HG03135 (cell line): ENCODE data around the gene FMO1.
"Not testable (repeated sequence)": the region's sequence is repeated elsewhere in the genome, so short reads cannot be mapped to it uniquely, and the experiment has no call there.

ENCODE experiments used
- ATAC-seq: cut with Tn5 transposase; IDR thresholded peaks from one replicate; pipeline ENCODE4 v1.9.1; 2021; ENCODE audit warnings: mild to moderate bottlenecking, moderate library complexity; ENCODE audit not compliant: unreplicated experiment

Gene FMO1

GRCh38 chr1:171231326-171231725 is 17.0 kb upstream of the FMO1 start:
- ATAC-seq, result no peak

- ATAC-seq, result no peak
Measured at GRCh38 chr1:171233183-171233582, 15.1 kb upstream of the FMO1 start.

- not testable (repeated sequence) for ATAC-seq
Measured at GRCh38 chr1:171236231-171236630, 12.1 kb upstream of the FMO1 start.

- no peak for ATAC-seq
Measured at GRCh38 chr1:171243878-171244277, 4.4 kb upstream of the FMO1 start.

DNA sequence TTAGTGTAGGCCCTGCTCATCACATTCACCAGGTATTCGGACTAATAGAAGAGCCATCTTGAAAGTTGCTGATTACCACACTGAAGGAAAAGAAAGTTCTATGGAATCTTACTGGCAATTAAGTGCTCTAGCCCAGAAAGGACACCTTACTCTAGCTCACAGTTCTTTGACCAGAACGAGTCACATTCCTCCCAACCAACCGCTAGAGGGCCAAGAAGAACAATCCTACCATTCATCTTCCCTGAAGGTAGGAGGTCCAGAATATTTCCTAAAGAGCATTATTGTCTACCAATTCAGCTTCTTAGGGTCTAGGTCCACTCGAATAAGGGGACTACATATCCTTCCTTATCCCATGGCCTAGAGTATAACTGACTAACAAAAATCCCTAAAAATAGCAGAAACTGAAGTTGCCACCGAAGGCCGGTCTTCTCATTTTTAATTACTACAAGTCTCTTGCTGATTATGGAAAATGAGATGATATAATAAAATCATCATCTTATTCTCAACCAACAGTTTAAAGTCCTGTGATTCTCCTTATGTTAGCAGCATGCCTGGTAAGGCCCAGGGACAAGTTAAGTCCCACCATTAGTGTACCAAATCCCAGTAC is 2.7 kb upstream of the FMO1 start:
- ATAC-seq, result no peak

GRCh38 chr1:171247501-171247900 is 793 bp upstream of the FMO1 start:
- no peak for ATAC-seq

GRCh38 chr1:171248841-171249240 is 547 bp downstream of the FMO1 start:
- no peak for ATAC-seq

DNA sequence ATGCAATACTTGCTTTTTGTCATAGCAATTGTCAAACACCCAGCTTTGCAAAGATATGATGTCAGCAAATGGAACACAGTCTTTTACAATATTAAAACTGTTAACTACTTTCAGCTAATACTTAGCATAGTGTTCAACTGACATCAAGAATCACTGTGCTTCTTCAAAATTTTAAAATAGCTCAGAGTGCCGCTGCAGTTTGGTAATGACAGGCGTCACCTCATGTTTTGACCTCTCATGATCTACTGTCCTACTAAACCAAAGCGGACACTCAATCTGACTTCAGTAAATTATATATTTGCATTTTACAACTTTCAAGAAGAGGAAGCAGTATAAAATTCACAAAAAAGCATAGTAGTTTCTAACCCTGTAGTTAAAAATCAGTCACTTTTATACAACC is 2.0 kb downstream of the FMO1 start:
- no peak for ATAC-seq

DNA sequence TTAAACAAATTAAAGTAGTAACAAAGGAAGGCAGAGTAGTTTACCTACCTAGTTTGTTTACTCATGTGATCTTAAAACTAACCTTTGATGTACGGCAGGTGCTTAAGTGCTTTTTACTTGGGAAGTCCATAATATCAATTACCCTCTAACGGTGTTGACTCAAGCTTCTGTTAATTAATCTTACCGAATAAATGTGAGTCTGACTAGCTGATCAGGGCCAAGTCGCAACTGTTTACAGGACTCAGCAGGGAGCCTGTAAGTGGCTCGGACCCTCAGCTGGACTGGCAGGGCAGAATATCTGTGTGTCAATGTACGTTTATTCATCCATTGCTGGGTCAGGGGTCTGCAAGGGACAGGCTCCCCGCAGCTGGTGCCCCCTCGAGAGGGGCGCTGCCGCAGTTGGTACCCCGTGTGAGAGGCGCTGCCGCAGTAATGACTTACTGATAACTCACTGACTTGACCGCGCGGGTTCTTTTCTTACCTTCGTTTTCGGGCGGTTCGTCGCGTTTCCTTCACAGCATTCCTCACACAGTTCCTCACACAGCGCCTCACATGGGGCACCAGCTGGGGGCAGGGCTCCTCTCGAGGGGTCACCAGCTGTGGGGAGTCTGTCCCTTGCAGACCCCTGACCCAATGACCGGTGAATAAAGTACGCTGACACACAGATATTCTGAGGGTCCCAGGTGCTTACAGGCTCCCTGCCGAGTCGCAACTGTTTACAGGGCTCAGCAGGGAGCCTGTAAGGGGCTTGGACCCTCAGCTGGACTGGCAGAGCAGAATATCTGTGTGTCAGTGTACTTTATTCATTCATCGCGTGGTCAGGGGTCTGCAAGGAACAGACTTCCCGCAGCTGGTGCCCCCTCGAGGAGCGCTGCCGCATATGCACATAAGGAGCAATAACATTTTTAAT is 3.0 kb downstream of the FMO1 start:
- ATAC-seq, result no peak

DNA sequence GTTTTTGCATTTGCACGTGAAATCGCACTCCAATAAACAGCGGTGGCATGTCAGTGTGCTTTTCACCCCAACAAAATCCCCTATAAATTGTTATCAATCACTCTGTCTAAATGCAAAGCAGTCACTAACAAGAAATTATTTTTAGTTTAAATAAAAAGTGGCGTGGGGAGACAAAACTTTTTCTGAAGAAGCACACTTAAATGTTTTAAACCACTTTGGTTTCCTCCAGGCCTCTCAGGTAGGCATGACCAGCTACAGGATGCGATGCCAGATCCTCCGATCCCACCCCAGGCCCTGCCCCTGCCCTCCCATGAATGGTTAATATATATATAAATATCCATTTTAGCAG is 3.6 kb downstream of the FMO1 start:
- no peak for ATAC-seq

DNA sequence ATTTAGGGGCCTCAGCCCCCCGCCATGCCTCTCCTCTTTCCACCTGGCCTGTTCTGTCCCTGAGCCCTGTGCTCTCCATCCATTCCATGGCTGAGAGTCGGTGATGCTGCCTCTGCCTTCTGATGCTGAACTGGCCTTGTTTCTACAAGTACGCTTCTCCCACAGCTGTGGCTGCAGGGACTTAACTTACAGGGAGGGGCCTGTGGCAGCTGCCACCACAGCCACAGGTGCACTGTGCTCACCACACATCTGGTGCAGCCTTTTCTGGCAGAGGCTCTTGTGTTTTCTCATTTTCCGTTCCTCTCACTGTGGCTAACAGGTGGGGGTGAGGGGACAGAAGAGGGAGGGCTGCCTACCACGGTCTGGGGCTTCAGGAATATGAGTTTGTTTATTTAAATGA is 4.2 kb downstream of the FMO1 start:
- ATAC-seq, result peak; percentile 95

- ATAC-seq, result no peak
Measured at GRCh38 chr1:171254859-171255258, 6.6 kb downstream of the FMO1 start.

DNA sequence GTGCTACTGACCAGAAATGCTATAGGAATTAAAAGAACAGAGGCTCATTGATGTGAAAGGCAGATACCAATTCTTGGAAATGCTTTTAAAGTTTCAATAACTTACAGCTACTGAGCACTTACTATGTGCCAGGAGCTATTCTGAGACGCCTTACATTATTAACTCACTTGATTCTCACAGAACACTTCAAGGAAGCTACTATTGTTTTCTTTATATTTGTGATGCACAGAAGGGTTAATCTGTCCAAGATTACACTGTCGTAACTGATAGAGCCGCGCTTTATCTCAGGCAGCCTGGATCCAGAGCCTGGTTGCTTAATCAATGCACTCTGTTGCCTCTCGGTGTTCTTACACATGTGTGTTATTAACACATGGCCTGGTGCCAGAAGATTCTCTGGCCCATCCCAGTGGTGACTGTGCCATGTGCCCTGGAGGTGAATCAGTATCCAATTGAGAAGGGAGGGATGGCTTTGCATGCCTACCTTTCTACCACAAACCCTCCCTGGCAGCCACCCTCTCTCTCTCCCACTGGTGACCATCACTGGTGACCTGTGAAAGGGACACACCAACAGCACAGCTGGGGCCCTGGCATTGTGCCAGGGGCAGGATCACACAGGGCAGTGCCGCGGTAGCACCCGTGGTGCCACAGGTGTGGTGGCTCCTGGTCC is 8.8 kb downstream of the FMO1 start:
- no peak for ATAC-seq

- ATAC-seq, result no peak
Measured at GRCh38 chr1:171257607-171258076, 9.3 kb downstream of the FMO1 start.

DNA sequence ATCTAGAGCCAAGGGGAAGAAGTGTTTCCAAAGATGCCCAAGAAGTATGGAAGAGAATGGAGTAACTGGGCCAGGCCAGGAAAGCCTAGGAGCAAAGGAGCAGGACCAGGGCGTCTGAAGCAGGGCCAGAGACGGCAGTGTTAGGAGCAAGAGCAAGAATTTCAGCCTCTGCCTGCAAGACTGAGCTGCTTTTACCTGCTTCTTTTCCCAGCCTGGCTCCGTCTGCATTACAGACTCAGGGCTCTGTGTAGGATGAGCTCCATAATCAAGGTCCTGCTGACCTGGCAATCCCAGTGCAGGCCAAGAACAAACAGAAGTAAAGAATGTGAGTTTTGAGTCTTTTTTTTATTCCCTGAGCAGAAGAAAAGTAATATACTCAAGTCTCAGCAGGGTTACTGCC is 10.1 kb downstream of the FMO1 start:
- no peak for ATAC-seq

GRCh38 chr1:171258943-171259342 is 10.6 kb downstream of the FMO1 start:
- ATAC-seq, result no peak

DNA sequence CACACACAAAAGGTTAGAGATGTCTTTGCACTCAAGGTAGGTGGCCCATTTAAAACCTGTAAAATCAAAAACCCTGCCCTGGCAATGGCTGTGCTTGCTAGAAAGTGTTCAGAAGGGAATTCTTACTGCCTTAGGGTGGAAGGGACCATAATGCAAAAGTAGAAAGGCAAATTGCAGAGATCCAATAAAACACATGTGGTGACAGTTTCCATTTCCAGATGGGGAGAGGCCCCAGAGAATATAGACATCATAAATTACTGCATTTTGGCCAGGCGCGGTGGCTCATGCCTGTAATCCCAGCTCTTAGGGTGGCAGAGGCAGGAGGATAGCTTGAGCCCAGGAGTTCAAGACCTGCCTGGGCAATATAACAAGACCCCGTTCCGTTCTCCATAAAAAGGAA is 13.0 kb downstream of the FMO1 start:
- no peak for ATAC-seq

- ATAC-seq, result no peak
Measured at GRCh38 chr1:171263901-171264300, 15.6 kb downstream of the FMO1 start.

DNA sequence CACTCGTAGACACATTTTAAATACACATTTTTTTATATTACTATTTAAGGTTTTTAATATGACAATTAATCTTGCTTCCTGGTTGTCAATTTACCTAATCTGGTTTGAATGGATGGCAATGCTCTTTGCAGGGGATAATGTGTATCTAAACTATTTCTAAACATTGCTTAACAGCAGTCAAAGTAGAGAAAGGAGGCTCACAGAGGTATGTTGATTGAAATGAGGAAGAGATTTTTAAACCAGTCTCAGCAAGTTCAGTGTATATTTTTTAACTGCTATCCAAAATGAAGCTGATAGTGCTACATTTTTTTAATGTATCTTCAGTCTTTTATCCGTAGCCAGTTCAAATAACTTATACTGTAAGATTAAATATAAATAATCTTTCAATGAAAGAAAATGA is 17.4 kb downstream of the FMO1 start:
- ATAC-seq, result no peak

GRCh38 chr1:171266930-171267329 is 18.6 kb downstream of the FMO1 start:
- no peak for ATAC-seq

GRCh38 chr1:171267391-171267790 is 19.1 kb downstream of the FMO1 start:
- ATAC-seq, result no peak

- no peak for ATAC-seq
Measured at GRCh38 chr1:171270806-171271205, 22.5 kb downstream of the FMO1 start.
